Stimulated activated CD4-positive, alpha-beta T cell treated with anti-CD3 and anti-CD28 coated beads, TNF-alpha, amount 100 ng/mL, for 24 hours (primary cell): ENCODE measurements around the gene ARHGAP11B.
A peak's percentile ranks its signal among the peaks of the same experiment; 100 is the strongest.
"Not testable (repeated sequence)": the region's sequence is repeated elsewhere in the genome, so short reads cannot be mapped to it uniquely, and the experiment has no call there.

ENCODE experiments used
- DNase-seq, 3 experiments: peaks; one replicate each; pipeline ENCODE4 v3.0.0-alpha.2; 2020; ENCODE audit warnings: low read depth in 3 of 3

The ARHGAP11B gene

GRCh38 chr15:30625436-30626193 lies at the start of gene ARHGAP11B:
Gene ARHGAP11B (plus strand): TSS chr15:30626128.
- peak; percentile 90 to 95 (median 90) for DNase-seq

GRCh38 chr15:30579394-30579970 lies 46.4 kb upstream of the ARHGAP11B start:
- not testable (repeated sequence) for DNase-seq

DNA sequence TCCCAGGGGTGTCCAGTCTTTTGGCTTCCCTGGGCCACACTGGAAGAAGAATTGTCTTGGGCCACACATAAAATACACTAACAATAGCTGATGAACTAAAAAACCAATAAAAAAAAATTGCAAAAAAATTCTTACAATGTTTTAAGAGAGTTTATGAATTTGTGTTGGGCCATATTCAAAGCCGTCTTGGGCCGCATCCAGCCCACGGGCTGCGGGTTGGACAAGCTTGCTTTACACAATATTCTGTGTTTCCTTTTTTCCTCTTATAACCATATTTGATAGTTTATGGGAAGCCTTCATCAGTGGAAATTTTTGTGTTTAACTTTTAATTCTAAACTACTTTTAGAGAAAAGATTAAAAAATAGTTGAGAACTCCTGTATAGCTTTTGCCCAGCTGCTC lies 45.2 kb upstream of the ARHGAP11B start:
- DNase-seq = not testable (repeated sequence)

DNA sequence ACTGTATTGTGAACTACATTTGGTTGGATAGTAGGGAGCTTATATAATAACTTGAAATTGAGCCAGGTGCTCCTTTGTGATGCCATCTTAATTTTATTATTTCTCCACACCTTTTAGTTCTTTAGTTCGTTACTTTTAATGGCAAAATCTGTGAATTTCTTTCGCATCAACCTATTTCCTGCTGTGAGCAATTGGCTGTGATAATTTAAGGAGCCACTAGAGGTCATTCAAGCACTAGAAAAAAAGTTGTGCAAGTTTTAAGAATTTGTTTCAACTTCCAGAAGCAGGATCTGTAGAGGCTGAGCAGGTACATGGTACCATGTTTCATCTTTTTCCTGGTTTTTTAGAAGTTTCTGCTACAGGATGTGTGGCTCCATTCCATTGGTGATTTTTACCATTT lies 27.0 kb upstream of the ARHGAP11B start:
- DNase-seq = not testable (repeated sequence)

- not testable (repeated sequence) for DNase-seq
These were observed 22.1 kb upstream of the ARHGAP11B start, which contains the start of gene GOLGA8H for GRCh38 chr15:30603796-30604195. Gene GOLGA8H (plus strand): TSS chr15:30604028. CDS start chr15:30604126, 98 bp downstream.

- DNase-seq = not testable (repeated sequence)
These were observed 13.7 kb upstream of the ARHGAP11B start for GRCh38 chr15:30612271-30612670.

DNA sequence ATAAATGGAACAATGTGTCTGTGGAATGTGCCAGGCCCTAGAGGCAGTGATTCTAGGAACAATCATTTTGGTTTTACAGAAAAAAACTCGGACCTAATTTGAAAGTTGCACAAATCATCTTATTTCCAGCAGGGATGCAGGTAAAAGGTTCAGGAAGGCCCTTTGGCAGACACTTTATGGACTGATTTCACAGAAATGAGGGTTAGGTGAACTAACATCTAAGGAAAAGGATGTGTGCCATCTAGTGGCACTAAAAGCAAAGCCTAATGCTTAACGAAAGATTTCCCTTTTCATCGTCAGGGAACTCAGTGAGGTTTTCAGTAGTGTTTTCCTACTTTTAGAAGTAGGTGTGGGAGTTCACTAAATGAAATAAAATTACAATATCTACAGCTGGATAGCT lies 4.6 kb upstream of the ARHGAP11B start:
- DNase-seq = not testable (repeated sequence)

DNA sequence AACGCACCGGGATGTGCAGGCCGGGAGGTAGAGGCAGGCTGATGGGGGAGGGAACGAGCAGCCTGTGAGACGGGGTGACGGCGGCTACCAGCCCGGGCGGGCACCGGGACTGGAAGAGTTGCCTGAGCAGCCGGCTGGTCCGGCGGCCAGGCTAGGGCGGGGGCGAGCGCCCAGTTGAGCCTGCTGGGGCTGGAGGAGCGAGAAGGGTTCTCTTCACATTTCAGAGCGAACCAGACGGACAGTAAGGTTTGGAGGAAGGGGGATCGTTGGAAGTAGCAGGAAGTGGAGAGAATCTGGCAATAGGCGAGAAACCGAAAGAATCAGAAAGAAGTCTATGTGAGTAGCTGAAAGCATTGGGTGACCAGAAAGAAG lies 252 bp downstream of the ARHGAP11B start:
- not testable (repeated sequence) for DNase-seq

DNA sequence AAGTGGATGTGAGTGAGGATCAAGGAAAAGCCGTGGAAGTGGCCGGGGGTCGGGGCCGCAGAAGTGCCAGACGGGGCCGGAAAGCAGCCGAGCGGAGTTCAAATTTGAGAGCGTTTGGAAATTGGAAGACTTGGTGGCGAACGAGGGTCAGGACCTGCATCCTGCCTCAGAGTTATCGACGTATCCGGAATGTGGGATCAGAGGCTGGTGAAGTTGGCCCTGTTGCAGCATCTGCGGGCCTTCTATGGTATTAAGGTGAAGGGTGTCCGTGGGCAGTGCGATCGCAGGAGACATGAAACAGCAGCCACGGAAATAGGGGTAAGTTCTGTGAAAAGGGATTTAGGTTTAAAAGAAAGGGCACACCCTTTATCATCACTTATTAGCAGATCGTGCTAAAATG lies 704 bp downstream of the ARHGAP11B start:
- peak in 1 of 3 experiments; percentile 2 for DNase-seq

DNA sequence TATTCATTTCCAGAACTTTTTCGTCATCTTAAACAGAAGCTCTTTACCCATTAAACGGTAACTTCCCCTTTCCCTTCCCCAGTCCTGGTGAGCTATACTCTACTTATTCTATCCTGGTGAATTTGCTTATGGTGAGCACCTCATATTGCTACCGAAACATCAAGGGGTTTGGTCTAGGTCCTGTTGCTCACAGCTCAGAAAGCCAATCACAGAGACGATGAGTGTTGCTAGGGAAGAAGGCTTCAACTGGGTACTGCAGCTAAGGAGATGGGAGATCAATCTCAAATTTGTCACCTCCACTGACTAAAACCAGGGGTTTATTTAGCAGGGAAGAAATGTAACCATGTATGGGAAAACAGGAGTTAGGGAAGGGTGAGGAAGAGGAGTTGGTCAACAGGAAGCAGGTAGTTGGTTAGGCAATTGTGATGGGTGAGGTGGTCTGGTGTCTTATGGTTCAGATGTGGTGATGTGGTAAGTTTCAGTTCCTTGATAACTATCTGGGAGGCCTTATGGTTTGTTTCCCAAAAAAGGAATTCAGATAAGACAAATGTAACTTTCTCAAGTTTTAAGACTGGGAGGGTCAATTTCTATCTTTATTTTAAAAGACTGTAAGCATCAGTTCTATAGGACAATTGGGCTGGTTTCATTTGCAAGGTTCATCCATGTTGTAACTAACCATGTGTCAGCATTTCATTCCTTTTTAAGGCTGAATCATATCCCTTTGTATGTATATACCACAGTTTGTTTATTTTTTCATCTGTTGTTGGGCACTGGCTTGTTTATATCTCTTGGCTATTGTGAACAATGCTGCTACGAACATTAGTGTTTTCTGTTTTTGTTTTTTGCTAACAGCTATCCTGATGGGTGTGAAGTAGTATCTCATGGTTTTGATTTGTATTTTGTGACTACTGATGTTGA lies 24.3 kb downstream of the ARHGAP11B start:
- no peak for DNase-seq

- not testable (repeated sequence) for DNase-seq
These were observed 35.2 kb downstream of the ARHGAP11B start for GRCh38 chr15:30661154-30661553.

DNA sequence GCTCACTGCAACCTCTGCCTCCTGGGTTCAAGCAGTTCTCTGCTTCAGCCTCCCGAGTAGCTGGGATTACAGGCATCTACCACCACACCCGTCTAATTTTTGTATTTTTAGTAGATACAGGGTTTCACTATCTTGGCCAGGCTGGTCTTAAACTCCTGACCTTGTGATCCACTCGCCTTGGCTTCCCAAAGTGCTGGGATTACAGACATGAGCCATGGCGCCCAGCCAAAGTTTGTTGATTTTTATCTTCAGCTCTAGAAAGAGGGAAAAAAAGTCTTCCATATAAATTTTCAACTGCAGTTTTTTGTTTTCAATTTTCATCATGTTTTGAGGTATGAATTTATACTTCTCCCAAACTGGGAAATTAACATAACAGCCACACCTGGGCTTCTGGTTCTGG lies 43.7 kb downstream of the ARHGAP11B start:
- DNase-seq = not testable (repeated sequence)

DNA sequence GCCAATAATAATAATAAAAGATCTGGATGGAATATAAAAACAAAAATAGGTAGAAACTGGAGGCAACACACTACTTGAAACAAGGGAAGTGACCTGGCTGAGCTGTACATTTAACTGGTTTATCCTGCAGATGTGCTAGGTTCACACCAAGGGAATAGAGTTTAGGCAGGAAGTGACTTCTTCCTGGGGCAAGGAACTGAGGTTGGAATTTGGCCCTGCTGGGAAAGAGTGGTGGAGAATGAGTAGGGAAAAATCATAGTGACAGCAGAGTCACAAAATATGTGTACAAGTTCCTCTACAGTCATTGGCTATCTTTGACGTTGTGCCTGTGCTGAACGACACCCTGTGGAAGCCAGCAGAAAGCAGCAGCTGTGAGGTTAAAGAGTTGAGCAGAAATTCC lies 44.1 kb downstream of the ARHGAP11B start:
- DNase-seq = no peak

DNA sequence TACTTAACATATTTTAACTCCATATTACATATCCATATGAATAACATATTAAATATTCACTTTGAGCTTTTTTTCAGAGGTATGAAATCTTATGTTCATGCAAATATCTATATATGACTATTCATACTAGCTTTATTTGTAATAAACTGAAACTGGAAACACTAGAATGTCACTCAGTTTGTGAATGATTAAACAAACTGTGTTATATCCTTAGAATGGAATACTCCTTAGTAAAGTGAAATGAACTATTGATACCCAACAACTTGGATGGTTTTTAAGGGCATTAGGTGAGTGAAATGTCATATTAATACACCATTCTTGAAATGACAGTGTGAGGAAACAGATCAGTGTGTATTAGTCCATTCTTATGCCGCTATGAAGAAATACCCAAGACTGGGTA lies 45.4 kb downstream of the ARHGAP11B start:
- no peak for DNase-seq

GRCh38 chr15:30675126-30675525 lies 49.2 kb downstream of the ARHGAP11B start:
- no peak for DNase-seq

DNA sequence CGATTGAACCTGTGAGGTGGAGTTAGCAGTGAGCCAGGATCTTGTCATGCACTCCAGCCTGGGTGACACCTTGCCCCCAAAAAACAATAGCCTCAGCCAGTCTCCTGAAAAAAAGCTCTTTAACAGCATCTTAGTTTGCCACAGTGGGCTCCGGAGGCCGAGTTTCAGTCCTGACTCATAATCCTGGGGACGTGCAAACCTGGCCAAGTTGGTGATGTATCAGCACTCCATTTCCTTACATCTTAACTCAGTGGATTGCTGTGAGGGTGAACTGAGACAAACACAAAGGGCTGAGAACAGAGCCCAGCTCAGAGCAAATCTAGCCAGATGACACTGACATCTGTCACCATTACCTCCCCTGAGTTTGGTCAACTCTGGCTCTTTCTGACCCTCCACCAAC lies 50.0 kb downstream of the ARHGAP11B start:
- DNase-seq = not testable (repeated sequence)

- not testable (repeated sequence) for DNase-seq
These were observed 55.1 kb downstream of the ARHGAP11B start for GRCh38 chr15:30680997-30681396.

- DNase-seq = not testable (repeated sequence)
These were observed 59.9 kb downstream of the ARHGAP11B start for GRCh38 chr15:30685709-30686285.

DNA sequence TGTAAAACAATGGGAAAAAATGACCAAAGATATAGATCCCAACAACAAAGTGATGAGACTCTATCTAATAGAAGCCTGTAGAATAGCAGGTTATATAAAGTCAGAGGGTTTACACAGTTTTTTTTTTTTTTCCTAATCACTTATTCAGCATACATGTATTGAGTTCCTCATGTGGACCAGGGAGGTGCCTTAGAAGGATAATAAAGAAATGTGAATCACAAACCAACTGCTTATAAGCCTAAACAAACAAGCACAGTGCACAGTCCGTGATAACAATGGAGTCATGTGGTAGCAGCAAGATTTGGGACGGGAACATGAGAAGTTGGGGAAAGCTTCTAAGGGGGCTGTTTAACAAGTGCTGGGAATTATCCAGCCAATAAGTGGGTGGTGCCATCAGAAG lies 60.7 kb downstream of the ARHGAP11B start:
- DNase-seq = not testable (repeated sequence)
